Loucy (cell line): ENCODE results near the gene CNRIP1.

Source experiments
- CTCF ChIP-seq: fragments of 200-600 bp; sonication (generic); conservative IDR thresholded peaks from 2 replicates; pipeline ENCODE4 v1.5.1; 2014; ENCODE audit warnings: mild to moderate bottlenecking, antibody characterized with exemption, low read length
- EZH2phosphoT487 ChIP-seq: fragments of 200-600 bp; IDR thresholded peaks from 2 replicates; pipeline ENCODE4 v1.6.1; 2018; ENCODE audit warnings: antibody characterized with exemption, mild to moderate bottlenecking, moderate library complexity, borderline replicate concordance

- no peak for TF ChIP-seq CTCF
- no peak for TF ChIP-seq EZH2phosphoT487
Measured at GRCh38 chr2:68345129-68345875, 25.6 kb upstream of the CNRIP1 start.
